Liver (tissue), 3 donors: ENCODE data around the gene MUC2.

ENCODE experiments used
- ATF3 ChIP-seq: IDR thresholded peaks from 2 replicates; pipeline ENCODE4 v1.6.1; 2016; ENCODE audit warnings: antibody characterized with exemption
- CTCF ChIP-seq: fragments of 150-350 bp; IDR thresholded peaks from 2 replicates; pipeline ENCODE4 v1.5.1; 2017; ENCODE audit warnings: improper control_type of control experiment, low read depth, low read length; ENCODE audit not compliant: missing input control
- EGR1 ChIP-seq, 2 donors: IDR thresholded peaks; 2 replicates each; pipeline ENCODE4 v1.6.1; 2016 to 2018; ENCODE audit warnings: antibody characterized with exemption in 2 of 2, low read depth in 2 of 2
- GABPA ChIP-seq, 2 donors: IDR thresholded peaks in 1 of 2; conservative IDR thresholded peaks in 1 of 2; 2 replicates each; pipeline ENCODE4 v1.6.1; 2016; ENCODE audit warnings: antibody characterized with exemption in 2 of 2, mild to moderate bottlenecking in 1 of 2, moderate library complexity in 1 of 2
- HNF4G ChIP-seq: IDR thresholded peaks from 2 replicates; pipeline ENCODE4 v1.6.1; 2016; ENCODE audit warnings: antibody characterized with exemption
- MAX ChIP-seq: IDR thresholded peaks from 2 replicates; pipeline ENCODE4 v1.6.1; 2016; ENCODE audit warnings: antibody characterized with exemption
- NR2F2 ChIP-seq: IDR thresholded peaks from 2 replicates; pipeline ENCODE4 v1.6.1; 2016; ENCODE audit warnings: antibody characterized with exemption
- RAD21 ChIP-seq, 2 donors: IDR thresholded peaks; 2 replicates each; pipeline ENCODE4 v1.6.1; 2016; ENCODE audit warnings: antibody characterized with exemption in 2 of 2, mild to moderate bottlenecking in 2 of 2
- REST ChIP-seq: IDR thresholded peaks from 2 replicates; pipeline ENCODE4 v1.6.1; 2016; ENCODE audit warnings: antibody characterized with exemption, mild to moderate bottlenecking
- RXRA ChIP-seq, 2 donors: IDR thresholded peaks; 2 replicates each; pipeline ENCODE4 v1.6.1; 2017 to 2018; ENCODE audit warnings: antibody characterized with exemption in 2 of 2, mild to moderate bottlenecking in 1 of 2
- SP1 ChIP-seq: IDR thresholded peaks from 2 replicates; pipeline ENCODE4 v1.6.1; 2018; ENCODE audit warnings: antibody characterized with exemption, mild to moderate bottlenecking
- TAF1 ChIP-seq: conservative IDR thresholded peaks from 2 replicates; pipeline ENCODE4 v1.6.1; 2016; ENCODE audit warnings: antibody characterized with exemption, mild to moderate bottlenecking
- YY1 ChIP-seq: IDR thresholded peaks from 2 replicates; pipeline ENCODE4 v1.6.1; 2016; ENCODE audit warnings: antibody characterized with exemption, mild to moderate bottlenecking
- ZBTB33 ChIP-seq: IDR thresholded peaks from 2 replicates; pipeline ENCODE4 v1.6.1; 2016; ENCODE audit warnings: antibody characterized with exemption
- donor health status: healthy.
- donor health status: healthy.

GRCh38 chr11:1074244-1075221, at the start of gene MUC2:
- TF ChIP-seq MAX: no peak
- no peak for TF ChIP-seq RXRA (IDR thresholded peaks at IDR 0.05)
- no peak for TF ChIP-seq SP1
- no peak for TF ChIP-seq CTCF
- TF ChIP-seq RAD21 (IDR thresholded peaks at IDR 0.05): no peak
- TF ChIP-seq NR2F2: no peak
- TF ChIP-seq GABPA (IDR thresholded peaks at IDR 0.05 in 1 of 2, conservative IDR thresholded peaks at IDR 0.05 in 1 of 2): no peak
- TF ChIP-seq EGR1 (IDR thresholded peaks at IDR 0.05; ENCODE audit: low read depth in 2 of 2): no peak
- TF ChIP-seq REST: no peak
- TF ChIP-seq YY1: no peak
- no peak for TF ChIP-seq ZBTB33
- TF ChIP-seq TAF1: no peak
- TF ChIP-seq ATF3: no peak
- no peak for TF ChIP-seq HNF4G
